K562 (cell line): ENCODE data around the gene TUBA4B. TPM values are rescaled to one million over a fixed set of nuclear protein-coding genes. Genes with fewer than 3 reads are reported as not detected.
A peak's percentile ranks its signal among the peaks of the same experiment; 100 is the strongest.

ENCODE experiments used
- ATAC-seq: fragments of 200-7000 bp; cut with Tn5 transposase; 3 replicates; pipeline ENCODE4 v1.9.1; 2020; ENCODE audit warnings: moderate library complexity
- BruUV-seq: library from RNA; stranded (reverse); fragments of 400-500 nt; replicated peaks from 2 replicates; lab custom pipeline; 2021; lab: Mats Ljungman, UMichigan
- CTCF ChIA-PET: fragments of 300-600 bp; formaldehyde crosslinking; extraction: SDS; loops from one replicate; lab custom pipeline; 2021; ENCODE audit warnings: low intra/inter-chr PET ratio; lab: Yijun Ruan, JAX
- POLR2A ChIA-PET: fragments of 300-600, 350-650 bp; sonication (Branson Sonifier 250); formaldehyde crosslinking; extraction: SDS; loops from one replicate; lab custom pipeline; 2021; ENCODE audit warnings: antibody characterized with exemption, inconsistent platforms; lab: Yijun Ruan, JAX
- DNase-seq, 4 experiments: peaks; one replicate each; pipeline versions ENCODE4 v3.0.0 to v3.0.0-alpha.2; 2011 to 2018; ENCODE audit warnings: low spot score in 3 of 4, mixed read lengths in 3 of 4; ENCODE audit errors: extremely low read depth in 1 of 4
- FAIRE-seq: peaks from 2 replicates; lab custom pipeline; 2011; peaks lifted over from hg19 to GRCh38; lab: Jason Lieb, UNC
- H2AFZ ChIP-seq: 2 replicates; pipeline ENCODE4 v1.6.0; 2011; ENCODE audit warnings: low read depth, low read length, control low read depth, inconsistent platforms
- H3K27ac ChIP-seq: fragments of 200-600 bp; 3 replicates; pipeline ENCODE4 v1.8.0; 2011; ENCODE audit warnings: low read depth, mild to moderate bottlenecking, control low read depth, inconsistent platforms, low read length, moderate library complexity, mixed read lengths; ENCODE audit errors: extremely low read depth
- H3K27me3 ChIP-seq, 2 experiments: fragments of 300-600 bp in 1 of 2; 2 replicates in 1 of 2; 3 replicates in 1 of 2; pipeline versions ENCODE4 v1.6.0 to v1.8.0; 2011; ENCODE audit warnings: inconsistent platforms in 2 of 2, low read length in 2 of 2, mild to moderate bottlenecking in 1 of 2, mixed read lengths in 1 of 2, moderate library complexity in 1 of 2; ENCODE audit not compliant: control insufficient read depth in 2 of 2, insufficient read depth in 2 of 2
- H3K36me3 ChIP-seq: fragments of 300-600 bp; 3 replicates; pipeline ENCODE4 v1.8.0; 2011; ENCODE audit warnings: mild to moderate bottlenecking, low read length, inconsistent platforms; ENCODE audit not compliant: control insufficient read depth, insufficient read depth
- H3K4me1 ChIP-seq, 2 experiments: fragments of 200-600 bp in 1 of 2; replicated peaks in 1 of 2; 2 replicates in 1 of 2; 3 replicates in 1 of 2; pipeline versions ENCODE4 v1.5.1 to v1.8.0; 2011; ENCODE audit warnings: inconsistent platforms in 2 of 2, low read length in 2 of 2, mild to moderate bottlenecking in 1 of 2, mixed read lengths in 1 of 2, moderate library complexity in 1 of 2; ENCODE audit not compliant: control insufficient read depth in 2 of 2, insufficient read depth in 2 of 2
- H3K4me2 ChIP-seq: 2 replicates; pipeline ENCODE4 v1.6.1; 2011; ENCODE audit warnings: low read length, control low read depth, inconsistent platforms, mixed read lengths; ENCODE audit not compliant: insufficient read depth
- H3K4me3 ChIP-seq: fragments of 200-600 bp; sonication (generic), shearing (Covaris generic); 2 replicates; pipeline ENCODE4 v1.5.1; 2016; ENCODE audit warnings: control low read depth, inconsistent platforms
- H3K79me2 ChIP-seq: fragments of 200-600 bp; 3 replicates; pipeline ENCODE4 v1.8.0; 2011; ENCODE audit warnings: low read length, inconsistent platforms; ENCODE audit not compliant: control insufficient read depth, insufficient read depth
- H3K9ac ChIP-seq, 2 experiments: 2 replicates each; pipeline versions ENCODE4 v1.6.0 to v1.6.1; 2011; ENCODE audit warnings: low read depth in 2 of 2, low read length in 2 of 2, control low read depth in 1 of 2, inconsistent platforms in 1 of 2, mild to moderate bottlenecking in 1 of 2, mixed read lengths in 1 of 2; ENCODE audit not compliant: insufficient read depth in 1 of 2
- H3K9me1 ChIP-seq: one replicate; pipeline ENCODE4 v1.6.0; 2011; ENCODE audit warnings: inconsistent platforms, mild to moderate bottlenecking, low read length, moderate library complexity; ENCODE audit not compliant: control insufficient read depth, insufficient read depth
- H3K9me3 ChIP-seq: replicated peaks from 2 replicates; pipeline ENCODE4 v1.5.1; 2011; ENCODE audit warnings: low read depth, low read length, inconsistent platforms; ENCODE audit not compliant: control insufficient read depth, insufficient read depth
- H4K20me1 ChIP-seq: replicated peaks from 2 replicates; pipeline ENCODE4 v1.6.1; 2011; ENCODE audit warnings: low read length, inconsistent platforms, mixed read lengths; ENCODE audit not compliant: control insufficient read depth, insufficient read depth
- BRD9 ChIP-seq: fragments of 450-650 bp; IDR thresholded peaks from 2 replicates; pipeline ENCODE4 v1.6.1; 2018; ENCODE audit warnings: low read depth; ENCODE audit not compliant: partially characterized antibody
- CAMTA2 ChIP-seq: fragments of 250-450 bp; sonication (Bioruptor Pico); conservative IDR thresholded peaks from 2 replicates; pipeline ENCODE4 v1.5.1; 2022
- DACH1 ChIP-seq: fragments of 450-650 bp; IDR thresholded peaks from 2 replicates; pipeline ENCODE4 v1.6.1; 2018; ENCODE audit not compliant: partially characterized antibody
- EWSR1 ChIP-seq: fragments of 450-650 bp; IDR thresholded peaks from 2 replicates; pipeline ENCODE4 v1.6.1; 2018; ENCODE audit warnings: borderline replicate concordance, mild to moderate bottlenecking, low read depth, moderate library complexity; ENCODE audit not compliant: partially characterized antibody
- MAFF ChIP-seq: IDR thresholded peaks from 2 replicates; pipeline ENCODE4 v1.6.1; 2012; ENCODE audit warnings: low read length, improper control_type of control experiment
- MAX ChIP-seq: sonication (generic); formaldehyde crosslinking; IDR thresholded peaks from 2 replicates; pipeline ENCODE4 v1.9.0; 2022; ENCODE audit warnings: mild to moderate bottlenecking, missing genetic modification reagents
- MBD1 ChIP-seq: fragments of 250-450 bp; sonication (Bioruptor Pico); IDR thresholded peaks from 2 replicates; pipeline ENCODE4 v1.8.0; 2022; ENCODE audit warnings: inconsistent platforms
- PHB2 ChIP-seq: fragments of 450-650 bp; IDR thresholded peaks from 2 replicates; pipeline ENCODE4 v1.6.1; 2017; ENCODE audit warnings: low read depth
- PPARD ChIP-seq: fragments of 250-450 bp; sonication (Bioruptor Pico); IDR thresholded peaks from 2 replicates; pipeline ENCODE4 v1.8.0; 2022; ENCODE audit warnings: inconsistent platforms, mild to moderate bottlenecking, moderate library complexity
- PYGO2 ChIP-seq: fragments of 450-650 bp; IDR thresholded peaks from 2 replicates; pipeline ENCODE4 v1.6.1; 2016; ENCODE audit warnings: mild to moderate bottlenecking, missing genetic modification characterization, moderate library complexity, missing compliant biosample characterization
- SUPT5H ChIP-seq: fragments of 450-650 bp; IDR thresholded peaks from 2 replicates; pipeline ENCODE4 v1.6.1; 2016
- YY1 ChIP-seq, 3 experiments: IDR thresholded peaks; 2 replicates each; pipeline ENCODE4 v1.6.1; 2011; ENCODE audit warnings: low read length in 2 of 3, mild to moderate bottlenecking in 2 of 3, moderate library complexity in 2 of 3, borderline replicate concordance in 1 of 3, control low read depth in 1 of 3, low read depth in 1 of 3; ENCODE audit not compliant: insufficient read depth in 3 of 3, insufficient replicate concordance in 2 of 3, control insufficient read depth in 1 of 3, insufficient read length in 1 of 3; ENCODE audit errors: extremely low read depth in 1 of 3
- ZNF124 ChIP-seq: sonication (generic); formaldehyde crosslinking; IDR thresholded peaks from 2 replicates; pipeline ENCODE4 v1.8.1; 2022; ENCODE audit warnings: missing genetic modification reagents
- ZNF175 ChIP-seq: fragments of 200-800 bp; sonication (Bioruptor generic); IDR thresholded peaks from 2 replicates; pipeline ENCODE4 v1.6.1; 2016; ENCODE audit warnings: low read depth, mild to moderate bottlenecking, missing genetic modification characterization, missing compliant biosample characterization
- ZNF232 ChIP-seq: sonication (generic); formaldehyde crosslinking; IDR thresholded peaks from 2 replicates; pipeline ENCODE4 v1.8.0; 2022; ENCODE audit warnings: mild to moderate bottlenecking, missing genetic modification reagents
- ZNF324 ChIP-seq: fragments of 250-450 bp; sonication (Bioruptor Pico); IDR thresholded peaks from 2 replicates; pipeline ENCODE4 v1.4.0; 2020; ENCODE audit warnings: mild to moderate bottlenecking
- ZNF717 ChIP-seq: fragments of 250-450 bp; sonication (Bioruptor Pico); IDR thresholded peaks from 2 replicates; pipeline ENCODE4 v1.5.0; 2021
- WGBS: fragments of 100-300 bp; shearing (Covaris generic); methylation state at CpG from one replicate; pipeline ENCODE4 v1.1.6; 2016; ENCODE audit warnings: low coverage, mixed read lengths; ENCODE audit not compliant: insufficient coverage; ENCODE audit errors: missing lambda C conversion rate; 5-methylcytosine and 5-hydroxymethylcytosine counted together
- in situ Hi-C: fragments of 300-500 bp; cut with MboI; formaldehyde crosslinking; loops from 4 replicates; pipeline ENCODE4 v1.15.0; 2018; ENCODE audit warnings: inconsistent platforms, mixed read lengths
- intact Hi-C: fragments of 100-400 bp; cut with micrococcal nuclease; formaldehyde crosslinking; loops from 2 replicates; pipeline ENCODE4 v1.14.2; 2022
- polyA plus RNA-seq, 8 experiments: library from polyadenylated mRNA; depleted of rRNA in 4 of 8; stranded (reverse) in 5 of 8; unstranded in 3 of 8; fragments of >200 nt; fragmentation: Nextera tagmentation in 2 of 8; fragmentation: Illumina TruSeq in 1 of 8; extraction: Ambion mirVana in 2 of 8; extraction: Trizol in 1 of 8; gene quantifications; 2 replicates each; pipeline versions ENCODE4 v1.2.1 to v1.2.3, GENCODE V29; 2011 to 2014; ENCODE audit warnings: inconsistent platforms in 1 of 8, missing spikeins in 1 of 8
- total RNA-seq, 7 experiments: library from RNA; depleted of rRNA in 6 of 7; stranded (reverse); fragments of >200 nt in 6 of 7; fragmentation: Illumina TruSeq in 2 of 7; extraction: Trizol in 2 of 7; gene quantifications; 2 replicates each; pipeline versions ENCODE4 v1.2.1 to v1.2.3, GENCODE V29; 2011 to 2021; ENCODE audit warnings: low replicate concordance in 1 of 7
- TF ChIP-seq, protein P1 (sequence below): fragments of 250-450 bp; sonication (Bioruptor Pico); IDR thresholded peaks from 2 replicates; pipeline ENCODE4 v1.5.0; 2021

Gene TUBA4B
- total and polyA plus RNA-seq, 9 of the 15 experiments (the other 6 are each of a cell fraction or from before 2014, with no cell fraction given) = 0.04 TPM; not detected in 8

DNA sequence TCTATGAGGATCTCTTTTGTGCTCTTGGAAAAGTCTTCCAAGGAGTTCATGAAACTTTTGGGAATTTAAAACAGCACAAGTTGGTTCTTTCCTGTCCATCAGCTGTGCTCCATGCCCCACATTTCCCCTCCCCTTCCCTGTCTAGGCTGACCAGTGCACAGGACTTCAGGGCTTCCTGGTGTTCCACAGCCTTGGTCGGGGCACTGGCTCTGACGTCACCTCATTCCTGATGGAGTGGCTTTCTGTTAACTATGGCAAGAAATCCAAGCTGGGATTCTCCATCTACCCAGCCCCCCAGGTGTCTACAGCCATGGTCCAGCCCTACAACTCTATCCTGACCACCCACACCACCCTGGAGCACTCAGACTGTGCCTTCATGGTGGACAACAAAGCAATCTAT lies 18.0 kb downstream of the TUBA4B start (continued):
- TF ChIP-seq, protein P1, sequence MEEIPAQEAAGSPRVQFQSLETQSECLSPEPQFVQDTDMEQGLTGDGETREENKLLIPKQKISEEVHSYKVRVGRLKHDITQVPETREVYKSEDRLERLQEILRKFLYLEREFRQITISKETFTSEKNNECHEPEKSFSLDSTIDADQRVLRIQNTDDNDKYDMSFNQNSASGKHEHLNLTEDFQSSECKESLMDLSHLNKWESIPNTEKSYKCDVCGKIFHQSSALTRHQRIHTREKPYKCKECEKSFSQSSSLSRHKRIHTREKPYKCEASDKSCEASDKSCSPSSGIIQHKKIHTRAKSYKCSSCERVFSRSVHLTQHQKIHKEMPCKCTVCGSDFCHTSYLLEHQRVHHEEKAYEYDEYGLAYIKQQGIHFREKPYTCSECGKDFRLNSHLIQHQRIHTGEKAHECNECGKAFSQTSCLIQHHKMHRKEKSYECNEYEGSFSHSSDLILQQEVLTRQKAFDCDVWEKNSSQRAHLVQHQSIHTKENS (CRISPR knock-in tag) = no peak
- TF ChIP-seq MAFF (no peak), ZNF232 (CRISPR knock-in tag) (no peak), YY1 (IDR thresholded peaks at IDR 0.05; ENCODE audit: borderline replicate concordance in 1 of 3, control insufficient read depth in 1 of 3, extremely low read depth in 1 of 3, insufficient read depth in 3 of 3, insufficient read length in 1 of 3, insufficient replicate concordance in 2 of 3, low read depth in 1 of 3, low read length in 2 of 3) (no peak)

DNA sequence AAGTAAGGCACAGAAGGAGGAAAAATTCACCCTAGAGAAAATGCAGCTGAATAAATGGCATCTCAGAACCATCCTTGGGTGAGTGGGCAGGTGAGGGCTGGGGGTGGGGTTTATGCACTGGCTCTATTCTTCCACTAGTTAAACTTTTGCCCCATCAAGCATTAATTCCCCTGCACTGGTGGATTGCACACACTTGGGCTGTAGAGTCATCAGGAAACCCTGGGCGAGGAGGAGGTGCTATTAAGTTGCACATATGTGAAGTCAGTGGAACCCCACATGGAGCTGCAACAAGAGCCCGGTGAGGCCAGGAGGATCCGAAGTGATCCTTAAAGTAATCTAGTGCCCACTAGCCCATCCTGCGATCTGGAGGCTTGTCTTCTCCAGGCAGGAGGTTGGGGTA lies 19.3 kb downstream of the TUBA4B start:
- Histone ChIP-seq H3K9me1 (no peaks in the 10 kb centered on the region), H3K9me3 (no peaks in the 10 kb centered on the region), H3K9ac (peak overlapping the region in 1 of 2 experiments; percentile 45; a peak in 1 of 4 replicates), H4K20me1 (no peaks in the 10 kb centered on the region), H3K27me3 (no peaks in the 10 kb centered on the region), H3K27ac (no peak overlapping the region), H3K4me3 (no peak overlapping the region), H2AFZ (no peak overlapping the region), H3K4me2 (no peak overlapping the region), H3K4me1 (peaks cover 4 to 6% of the 10 kb centered on the region in 2 experiments; a peak in 3 of 5 replicates), H3K79me2 (no peaks in the 10 kb centered on the region), H3K36me3 (no peaks in the 10 kb centered on the region)
- in situ Hi-C loops = no loop called here
- CTCF ChIA-PET = no interaction called here
- WGBS = 23% methylated on average over 4 of the region's 4 CpGs
- POLR2A ChIA-PET = interaction anchor here (0.8 kb wide), 1 partner anchor 9 kb away, joined by 4 read pairs; no protein-coding TSS in a partner anchor
- intact Hi-C loops = no loop called here
- FAIRE-seq (no peak), DNase-seq (no peak), ATAC-seq (no peak)
- BruUV-seq = no TSS peak
- no peak for TF ChIP-seq ZNF124 (CRISPR knock-in tag)
- TF ChIP-seq SUPT5H = no peak
- TF ChIP-seq PYGO2 (tag) = no peak
- TF ChIP-seq DACH1 = no peak
- TF ChIP-seq PHB2 = no peak
- no peak for TF ChIP-seq PPARD
- no peak for TF ChIP-seq CAMTA2
- no peak for TF ChIP-seq MBD1
- TF ChIP-seq BRD9 = no peak
- TF ChIP-seq ZNF717 = no peak
- no peak for TF ChIP-seq EWSR1
- no peak for TF ChIP-seq ZNF175 (CRISPR knock-in tag)
- no peak for TF ChIP-seq ZNF324 (CRISPR knock-in tag)
- TF ChIP-seq MAX (CRISPR knock-in tag) = no peak
